GM12878 (cell line): ENCODE measurements around the gene ADAMTS2. TPM values are rescaled to one million over a fixed set of nuclear protein-coding genes. Genes with fewer than 3 reads are reported as not detected.

Experiments used
- ATAC-seq: fragments of 200-7000 bp; cut with Tn5 transposase; 3 replicates; pipeline ENCODE4 v1.9.1; 2020; ENCODE audit warnings: mild to moderate bottlenecking, moderate library complexity
- BruUV-seq: library from RNA; stranded (reverse); fragments of 400-500 nt; replicated peaks from 2 replicates; lab custom pipeline; 2021; lab: Mats Ljungman, UMichigan
- CTCF ChIA-PET: fragments of 300-600 bp; sonication (Branson Sonifier 250); formaldehyde crosslinking; extraction: SDS; loops from one replicate; lab custom pipeline; 2021; ENCODE audit warnings: inconsistent platforms; lab: Yijun Ruan, JAX
- POLR2A ChIA-PET: fragments of 350-600 bp; formaldehyde crosslinking; extraction: SDS; loops from one replicate; lab custom pipeline; 2021; ENCODE audit warnings: inconsistent platforms; lab: Charles Lee
- RAD21 ChIA-PET: fragments of 300-600 bp; sonication (Branson Sonifier 250); formaldehyde crosslinking; loops from one replicate; lab custom pipeline; 2023; ENCODE audit warnings: antibody characterized with exemption; ENCODE audit not compliant: unreplicated experiment; lab: Charles Lee
- SMC1A ChIA-PET: fragments of 300-600 bp; sonication (Branson Sonifier 250); formaldehyde crosslinking; loops from one replicate; lab custom pipeline; 2023; ENCODE audit not compliant: unreplicated experiment, uncharacterized antibody; lab: Charles Lee
- DNase-seq: peaks from one replicate; pipeline ENCODE4 v3.0.0-alpha.2; 2011; ENCODE audit warnings: low read depth, low spot score
- FAIRE-seq: peaks from 3 replicates; lab custom pipeline; 2011; peaks lifted over from hg19 to GRCh38; lab: Jason Lieb, UNC
- H2AFZ ChIP-seq: 2 replicates; pipeline ENCODE4 v1.6.0; 2011; ENCODE audit warnings: low read depth, low read length, control low read depth; ENCODE audit not compliant: control insufficient read depth
- H3K27ac ChIP-seq: 2 replicates; pipeline ENCODE4 v1.5.1; 2011; ENCODE audit warnings: control low read depth; ENCODE audit not compliant: control insufficient read depth, insufficient read depth
- H3K27me3 ChIP-seq, 2 experiments: replicated peaks in 1 of 2; 2 replicates each; pipeline versions ENCODE4 v1.6.0 to v1.6.1; 2011; ENCODE audit warnings: low read length in 1 of 2; ENCODE audit not compliant: control insufficient read depth in 2 of 2, insufficient read depth in 2 of 2
- H3K36me3 ChIP-seq, 2 experiments: 2 replicates each; pipeline ENCODE4 v1.5.1; 2011; ENCODE audit warnings: low read length in 1 of 2; ENCODE audit not compliant: control insufficient read depth in 2 of 2, insufficient read depth in 2 of 2
- H3K4me1 ChIP-seq: 2 replicates; pipeline ENCODE4 v1.6.1; 2011; ENCODE audit warnings: mild to moderate bottlenecking, low read length, moderate library complexity, mixed read lengths; ENCODE audit not compliant: control insufficient read depth, insufficient read depth
- H3K4me2 ChIP-seq: 2 replicates; pipeline ENCODE4 v1.6.0; 2011; ENCODE audit warnings: control low read depth; ENCODE audit not compliant: control insufficient read depth, insufficient read depth
- H3K4me3 ChIP-seq: fragments of 200-600 bp; sonication (generic); 2 replicates; pipeline ENCODE4 v1.5.1; 2016
- H3K79me2 ChIP-seq: 2 replicates; pipeline ENCODE4 v1.6.0; 2011; ENCODE audit warnings: low read length; ENCODE audit not compliant: control insufficient read depth, insufficient read depth
- H3K9ac ChIP-seq: 2 replicates; pipeline ENCODE4 v1.8.0; 2011; ENCODE audit warnings: low read length, control low read depth, mixed read lengths; ENCODE audit not compliant: control insufficient read depth, insufficient read depth
- H3K9me3 ChIP-seq: replicated peaks from 3 replicates; pipeline ENCODE4 v1.5.1; 2011; ENCODE audit warnings: mild to moderate bottlenecking, low read length; ENCODE audit not compliant: control insufficient read depth, insufficient read depth
- H4K20me1 ChIP-seq: 2 replicates; pipeline ENCODE4 v1.6.0; 2011; ENCODE audit not compliant: control insufficient read depth, insufficient read depth
- CBX5 ChIP-seq: sonication (generic); IDR thresholded peaks from 2 replicates; pipeline ENCODE4 v1.6.1; 2016; ENCODE audit warnings: low read depth, moderate library complexity, mild to moderate bottlenecking, inconsistent platforms
- CUX1 ChIP-seq: IDR thresholded peaks from 2 replicates; pipeline ENCODE4 v1.6.1; 2012; ENCODE audit warnings: improper control_type of control experiment, low read depth, low read length; ENCODE audit not compliant: insufficient replicate concordance
- EP300 ChIP-seq, 2 experiments: fragments of 150-350 bp in 1 of 2; IDR thresholded peaks; 2 replicates each; pipeline ENCODE4 v1.6.1; 2011 to 2012; ENCODE audit warnings: low read depth in 2 of 2, low read length in 2 of 2, borderline replicate concordance in 1 of 2, improper control_type of control experiment in 1 of 2, inconsistent platforms in 1 of 2; ENCODE audit not compliant: control insufficient read depth in 1 of 2
- GABPA ChIP-seq: IDR thresholded peaks from 2 replicates; pipeline ENCODE4 v1.6.1; 2014; ENCODE audit warnings: antibody characterized with exemption, low read depth, mild to moderate bottlenecking, inconsistent platforms
- HCFC1 ChIP-seq: fragments of 150-350 bp; IDR thresholded peaks from 2 replicates; pipeline ENCODE4 v1.6.1; 2014; ENCODE audit warnings: low read length
- JUND ChIP-seq: IDR thresholded peaks from 2 replicates; pipeline ENCODE4 v1.6.1; 2012; ENCODE audit warnings: low read depth, mild to moderate bottlenecking, low read length, improper control_type of control experiment, moderate library complexity
- MTA3 ChIP-seq: IDR thresholded peaks from 2 replicates; pipeline ENCODE4 v1.6.1; 2012; ENCODE audit warnings: low read length, inconsistent platforms, borderline replicate concordance
- NFXL1 ChIP-seq: fragments of 450-650 bp; IDR thresholded peaks from 2 replicates; pipeline ENCODE4 v1.6.1; 2017; ENCODE audit warnings: antibody characterized with exemption, mild to moderate bottlenecking, borderline replicate concordance
- POLR2A ChIP-seq: IDR thresholded peaks from 2 replicates; pipeline ENCODE4 v1.6.1; 2011; ENCODE audit warnings: low read depth, mild to moderate bottlenecking, low read length
- SUZ12 ChIP-seq: fragments of 200-600 bp; sonication (generic); IDR thresholded peaks from one replicate; pipeline ENCODE4 v1.6.1; 2018; ENCODE audit warnings: antibody characterized with exemption, mild to moderate bottlenecking; ENCODE audit not compliant: unreplicated experiment
- ZBED1 ChIP-seq: IDR thresholded peaks from 2 replicates; pipeline ENCODE4 v1.6.1; 2016; ENCODE audit warnings: borderline replicate concordance
- ZNF384 ChIP-seq: IDR thresholded peaks from 2 replicates; pipeline ENCODE4 v1.6.1; 2012; ENCODE audit warnings: low read depth, mild to moderate bottlenecking, low read length, improper control_type of control experiment, borderline replicate concordance
- WGBS: methylation state at CpG from one replicate; pipeline ENCODE4 v1.1.6; 2016; ENCODE audit warnings: low lambda C conversion rate; ENCODE audit not compliant: insufficient replicate concordance, insufficient coverage; ENCODE audit errors: missing lambda C conversion rate; 5-methylcytosine and 5-hydroxymethylcytosine counted together
- in situ Hi-C: fragments of 300-500 bp; cut with MboI; formaldehyde crosslinking; loops from 9 replicates; pipeline ENCODE4 v1.14.3; 2018; ENCODE audit warnings: mixed read lengths
- intact Hi-C: fragments of 100-400 bp; cut with micrococcal nuclease; formaldehyde crosslinking; loops from one replicate; pipeline ENCODE4 v1.14.2; 2022; ENCODE audit not compliant: unreplicated experiment
- polyA plus RNA-seq, 11 experiments: library from polyadenylated mRNA; depleted of rRNA in 4 of 11; unstranded in 6 of 11; stranded (reverse) in 5 of 11; fragments of >200 nt; fragmentation: Nextera tagmentation in 4 of 11; fragmentation: Illumina TruSeq in 1 of 11; extraction: Ambion mirVana in 4 of 11; extraction: Trizol in 1 of 11; gene quantifications; 1 replicate in 1 of 11; 2 replicates in 10 of 11; pipeline versions ENCODE4 v1.2.1 to v1.2.3, GENCODE V29; 2011 to 2016; ENCODE audit warnings: inconsistent platforms in 2 of 11, missing spikeins in 2 of 11, low read depth in 1 of 11
- total RNA-seq, 4 experiments: library from RNA; depleted of rRNA in 3 of 4; stranded (reverse); fragments of >200 nt in 3 of 4; fragmentation: Illumina TruSeq in 1 of 4; extraction: Trizol in 1 of 4; gene quantifications; 2 replicates each; pipeline versions ENCODE4 v1.2.1 to v1.2.3, GENCODE V29; 2013 to 2021

The ADAMTS2 gene
- total and polyA plus RNA-seq, 10 of the 15 experiments (the other 5 are each of a cell fraction or from before 2014, with no cell fraction given): 0.03 to 0.05 TPM; not detected in 8

GRCh38 chr5:179371681-179372680 is 26.7 kb upstream of the ADAMTS2 start:
- in situ Hi-C loops: no loop called here
- H4K20me1 ChIP-seq: no peaks in the 10 kb centered on the region
- RAD21 ChIA-PET: no interaction called here
- H3K27me3 ChIP-seq: no peaks in the 10 kb centered on the region
- intact Hi-C loops: no loop called here
- SMC1A ChIA-PET: no interaction called here
- no peak overlapping the region for H3K4me2 ChIP-seq
- WGBS: 24% methylated on average over 14 of the region's 14 CpGs
- no peak overlapping the region for H2AFZ ChIP-seq
- ATAC-seq (no peak), DNase-seq (no peak), FAIRE-seq (no peak)
- no peaks in the 10 kb centered on the region; the same call in 2 of the 3 replicates for H3K9me3 ChIP-seq
- no peaks in the 10 kb centered on the region for H3K36me3 ChIP-seq
- no peak overlapping the region for H3K9ac ChIP-seq
- no TSS peak for BruUV-seq
- H3K79me2 ChIP-seq: no peaks in the 10 kb centered on the region
- no peak overlapping the region for H3K4me3 ChIP-seq
- no peaks in the 10 kb centered on the region for H3K4me1 ChIP-seq
- CTCF ChIA-PET: no interaction called here
- POLR2A ChIA-PET: no interaction called here
- H3K27ac ChIP-seq: no peak overlapping the region
- TF ChIP-seq JUND (no peak), EP300 (IDR thresholded peaks at IDR 0.05; ENCODE audit: borderline replicate concordance in 1 of 2, control insufficient read depth in 1 of 2, low read depth in 2 of 2, low read length in 2 of 2) (no peak), CBX5 (no peak), MTA3 (no peak), SUZ12 (no peak), HCFC1 (no peak), GABPA (no peak), ZNF384 (no peak), POLR2A (no peak), NFXL1 (no peak), ZBED1 (no peak), CUX1 (no peak)
